Lower leg skin (tissue), 4 donors: ENCODE measurements around the gene GADD45A. TPM values are rescaled to one million over a fixed set of nuclear protein-coding genes. Genes with fewer than 3 reads are reported as not detected.
"Not testable (repeated sequence)": the region's sequence is repeated elsewhere in the genome, so short reads cannot be mapped to it uniquely, and the experiment has no call there.

ENCODE experiments used
- DNase-seq, 2 donors: peaks; one replicate each; pipeline ENCODE4 v3.0.0-alpha.2; 2019; ENCODE audit warnings: low spot score in 2 of 2
- H3K4me3 ChIP-seq: fragments of 200-600 bp; sonication (generic); 2 replicates; pipeline ENCODE4 v1.5.1; 2017; ENCODE audit warnings: mild to moderate bottlenecking, low read depth; ENCODE audit not compliant: poor library complexity, severe bottlenecking
- CTCF ChIP-seq, 3 donors: fragments of 450-650 bp; IDR thresholded peaks; one replicate each; pipeline ENCODE4 v1.5.1; 2016; ENCODE audit warnings: antibody characterized with exemption in 3 of 3, mild to moderate bottlenecking in 3 of 3, moderate library complexity in 2 of 3
- POLR2A ChIP-seq, 2 donors: fragments of 450-650 bp; IDR thresholded peaks; one replicate each; pipeline ENCODE4 v1.6.1; 2016 to 2017; ENCODE audit warnings: antibody characterized with exemption in 2 of 2, mild to moderate bottlenecking in 1 of 2, moderate library complexity in 1 of 2
- WGBS, 2 donors: methylation state at CpG; one replicate each; pipeline ENCODE4 v1.1.5; 2018; 5-methylcytosine and 5-hydroxymethylcytosine counted together
- intact Hi-C: fragments of 100-400 bp; cut with DNase I; formaldehyde crosslinking; loops from one replicate; pipeline ENCODE4 v1.15.0; 2023; ENCODE audit warnings: low total_unique reads
- total RNA-seq, 4 donors: library from RNA; depleted of rRNA; stranded (reverse); fragments of >200 nt; gene quantifications; one replicate each; pipeline ENCODE4 v1.1.0, GENCODE V29; 2016

Gene GADD45A
- total RNA-seq, 4 donors from 2014 or later = 25.2 to 44.4 (median 29.0) TPM

- no peak for TF ChIP-seq POLR2A (IDR thresholded peaks at IDR 0.05)
- TF ChIP-seq CTCF (IDR thresholded peaks at IDR 0.05) = no peak
- WGBS, 2 donors = 86 to 89% methylated on average over 2 of the region's 2 CpGs
- no peak for DNase-seq
- H3K4me3 ChIP-seq = no peak overlapping the region
- intact Hi-C loops = no loop called here
These were observed 25.8 kb upstream of the GADD45A start for GRCh38 chr1:67659229-67659628.

- no peak for DNase-seq
- no peak for TF ChIP-seq POLR2A (IDR thresholded peaks at IDR 0.05)
- TF ChIP-seq CTCF (IDR thresholded peaks at IDR 0.05) = no peak
- no peak overlapping the region for H3K4me3 ChIP-seq
- 73 to 82% methylated on average over 6 of the region's 6 CpGs for WGBS, 2 donors
- intact Hi-C loops = no loop called here
These were observed 22.1 kb upstream of the GADD45A start for GRCh38 chr1:67662884-67663283.

DNA sequence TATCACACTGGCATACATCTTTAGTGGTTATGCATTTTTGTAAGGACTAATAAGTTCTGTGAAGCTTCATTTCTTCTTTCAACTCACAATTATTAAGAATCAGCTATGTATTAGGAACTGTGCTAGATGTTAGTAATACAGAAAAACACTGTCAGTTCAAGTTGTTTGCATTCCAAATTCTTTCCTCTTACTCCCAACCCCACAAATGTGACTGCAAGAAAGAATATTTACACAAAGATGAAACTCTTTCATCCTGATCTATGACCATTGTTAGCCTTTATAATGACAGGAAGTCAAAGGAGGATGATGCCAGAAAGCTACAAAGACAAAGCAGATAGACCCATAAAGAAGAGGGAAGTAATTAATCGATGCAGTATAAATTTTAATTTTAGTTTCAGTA, 21.0 kb upstream of the GADD45A start:
- H3K4me3 ChIP-seq = no peak overlapping the region
- TF ChIP-seq POLR2A (IDR thresholded peaks at IDR 0.05) = no peak
- no peak for TF ChIP-seq CTCF (IDR thresholded peaks at IDR 0.05)

DNA sequence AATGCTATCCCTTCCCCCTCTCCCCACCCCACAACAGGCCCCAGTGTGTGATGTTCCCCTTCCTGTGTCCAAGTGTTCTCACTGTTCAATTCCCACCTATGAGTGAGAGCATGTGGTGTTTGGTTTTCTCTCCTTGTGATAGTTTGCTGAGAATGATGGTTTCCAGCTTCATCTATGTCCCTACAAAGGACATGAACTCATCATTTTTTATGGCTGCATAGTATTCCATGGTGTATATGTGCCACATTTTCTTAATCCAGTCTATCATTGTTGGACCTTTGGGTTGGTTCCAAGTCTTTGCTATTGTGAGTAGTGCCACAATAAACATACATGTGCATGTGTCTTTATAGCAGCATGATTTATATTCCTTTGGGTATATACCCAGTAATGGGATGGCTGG, 19.7 kb upstream of the GADD45A start:
- H3K4me3 ChIP-seq, DNase-seq, intact Hi-C loops: not testable (repeated sequence)

More for the DNA sequence above, 21.0 kb upstream of the GADD45A start:
- no peak for DNase-seq
- WGBS, 2 donors = 57 to 74% methylated on average over 1 of the region's 1 CpG
- intact Hi-C loops = no loop called here

GRCh38 chr1:67666636-67667035, 18.4 kb upstream of the GADD45A start:
- no peak for TF ChIP-seq POLR2A (IDR thresholded peaks at IDR 0.05)
- no peak for TF ChIP-seq CTCF (IDR thresholded peaks at IDR 0.05)
- no peak overlapping the region for H3K4me3 ChIP-seq
- 89 to 92% methylated on average over 5 of the region's 5 CpGs for WGBS, 2 donors
- intact Hi-C loops = no loop called here
- DNase-seq = no peak

DNA sequence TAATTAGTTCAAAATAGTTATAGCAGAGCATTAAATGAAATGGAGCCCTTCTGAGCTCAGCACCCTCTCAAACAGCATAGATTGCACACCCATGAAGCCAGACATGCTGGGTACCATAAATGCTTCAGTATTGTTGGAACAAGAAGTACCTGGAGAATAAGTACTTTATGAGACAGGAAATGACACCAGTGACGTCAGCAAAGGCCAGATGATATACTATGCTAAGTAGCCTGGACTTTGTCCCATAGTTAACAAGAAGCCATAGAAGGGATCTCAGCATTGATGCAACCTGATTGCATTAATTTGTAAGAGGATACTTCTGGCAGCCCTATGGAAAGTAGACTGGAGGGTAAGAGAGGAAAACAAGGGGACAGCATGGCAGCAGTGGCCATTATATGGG, 16.3 kb upstream of the GADD45A start:
- DNase-seq = no peak
- 36 to 38% methylated on average over 1 of the region's 1 CpG for WGBS, 2 donors
- TF ChIP-seq POLR2A (IDR thresholded peaks at IDR 0.05) (no peak), CTCF (IDR thresholded peaks at IDR 0.05) (no peak)
- intact Hi-C loops = no loop called here
- no peak overlapping the region for H3K4me3 ChIP-seq
